Astrocyte of the cerebellum (primary cell): ENCODE data around the gene CDH4.

Experiments used
- DNase-seq: peaks from one replicate; pipeline ENCODE4 v3.0.0-alpha.2; 2011; ENCODE audit warnings: low read depth
- H3K4me3 ChIP-seq: 2 replicates; pipeline ENCODE4 v1.5.1; 2011; ENCODE audit warnings: mild to moderate bottlenecking, low read depth, low read length, moderate library complexity
- in situ Hi-C: cut with HindIII; loops from 2 replicates; pipeline ENCODE4 v1.10.0; 2017; ENCODE audit warnings: low sequenced_read_pairs
- TF ChIP-seq, protein P1 (sequence below): IDR thresholded peaks from 2 replicates; pipeline ENCODE4 v1.5.1; 2012; ENCODE audit warnings: low read length, low read depth, moderate library complexity, mild to moderate bottlenecking; ENCODE audit errors: missing control alignments

The CDH4 gene

GRCh38 chr20:61679473-61679872 is 427.4 kb downstream of the CDH4 start:
- H3K4me3 ChIP-seq: no peak overlapping the region
- TF ChIP-seq, protein P1, sequence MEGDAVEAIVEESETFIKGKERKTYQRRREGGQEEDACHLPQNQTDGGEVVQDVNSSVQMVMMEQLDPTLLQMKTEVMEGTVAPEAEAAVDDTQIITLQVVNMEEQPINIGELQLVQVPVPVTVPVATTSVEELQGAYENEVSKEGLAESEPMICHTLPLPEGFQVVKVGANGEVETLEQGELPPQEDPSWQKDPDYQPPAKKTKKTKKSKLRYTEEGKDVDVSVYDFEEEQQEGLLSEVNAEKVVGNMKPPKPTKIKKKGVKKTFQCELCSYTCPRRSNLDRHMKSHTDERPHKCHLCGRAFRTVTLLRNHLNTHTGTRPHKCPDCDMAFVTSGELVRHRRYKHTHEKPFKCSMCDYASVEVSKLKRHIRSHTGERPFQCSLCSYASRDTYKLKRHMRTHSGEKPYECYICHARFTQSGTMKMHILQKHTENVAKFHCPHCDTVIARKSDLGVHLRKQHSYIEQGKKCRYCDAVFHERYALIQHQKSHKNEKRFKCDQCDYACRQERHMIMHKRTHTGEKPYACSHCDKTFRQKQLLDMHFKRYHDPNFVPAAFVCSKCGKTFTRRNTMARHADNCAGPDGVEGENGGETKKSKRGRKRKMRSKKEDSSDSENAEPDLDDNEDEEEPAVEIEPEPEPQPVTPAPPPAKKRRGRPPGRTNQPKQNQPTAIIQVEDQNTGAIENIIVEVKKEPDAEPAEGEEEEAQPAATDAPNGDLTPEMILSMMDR: no peak
- in situ Hi-C loops: no loop called here
- no peak for DNase-seq

- in situ Hi-C loops: no loop called here
- TF ChIP-seq, protein P1: no peak
- H3K4me3 ChIP-seq: no peak overlapping the region
- DNase-seq: no peak
These were observed 428.0 kb downstream of the CDH4 start for GRCh38 chr20:61680096-61680495.

DNA sequence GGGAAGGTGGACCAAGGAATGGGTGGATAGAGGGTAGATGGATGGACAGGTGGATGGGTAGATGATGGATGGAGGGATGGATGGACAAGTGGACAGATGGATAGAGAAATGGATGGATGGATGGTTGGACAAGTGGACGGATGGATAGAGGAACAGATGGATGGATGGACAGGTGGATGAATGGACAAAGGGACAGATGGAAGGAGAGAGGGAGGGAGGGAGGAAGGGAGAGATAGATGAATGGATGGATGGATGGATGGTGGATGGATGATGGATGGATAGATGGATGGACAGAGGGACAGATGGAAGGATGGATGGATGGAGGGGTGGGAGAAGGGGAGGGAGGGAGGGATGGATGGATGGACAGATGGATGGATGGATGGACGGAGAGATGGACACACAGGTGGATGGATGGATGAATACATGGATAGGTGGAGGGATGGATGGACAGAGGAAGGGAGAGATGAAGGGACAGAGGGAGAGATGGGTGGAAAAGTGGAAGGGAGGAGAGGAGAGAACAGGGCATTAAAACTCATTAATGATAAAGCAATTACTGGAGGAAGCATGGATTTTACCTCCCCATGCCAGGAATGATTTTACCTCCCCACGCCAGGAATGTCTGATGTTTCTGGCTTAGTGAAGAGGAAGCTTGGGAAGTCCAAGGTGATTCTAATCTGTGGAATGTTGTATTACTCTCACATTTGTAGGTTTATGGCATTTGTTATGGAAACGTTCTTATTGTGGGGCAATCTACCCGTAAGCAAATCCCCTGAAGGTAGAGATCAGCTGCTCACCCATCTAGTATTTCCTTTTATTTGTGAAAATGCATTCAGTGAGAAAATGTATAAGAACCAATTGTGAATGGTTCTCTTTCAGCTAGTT is 430.3 kb downstream of the CDH4 start:
- in situ Hi-C loops: no loop called here
- DNase-seq: no peak
- H3K4me3 ChIP-seq: no peak overlapping the region
- TF ChIP-seq, protein P1: no peak

- no peak overlapping the region for H3K4me3 ChIP-seq
- TF ChIP-seq, protein P1: no peak
- in situ Hi-C loops: no loop called here
- no peak for DNase-seq
These were observed 431.1 kb downstream of the CDH4 start for GRCh38 chr20:61682996-61683681.

DNA sequence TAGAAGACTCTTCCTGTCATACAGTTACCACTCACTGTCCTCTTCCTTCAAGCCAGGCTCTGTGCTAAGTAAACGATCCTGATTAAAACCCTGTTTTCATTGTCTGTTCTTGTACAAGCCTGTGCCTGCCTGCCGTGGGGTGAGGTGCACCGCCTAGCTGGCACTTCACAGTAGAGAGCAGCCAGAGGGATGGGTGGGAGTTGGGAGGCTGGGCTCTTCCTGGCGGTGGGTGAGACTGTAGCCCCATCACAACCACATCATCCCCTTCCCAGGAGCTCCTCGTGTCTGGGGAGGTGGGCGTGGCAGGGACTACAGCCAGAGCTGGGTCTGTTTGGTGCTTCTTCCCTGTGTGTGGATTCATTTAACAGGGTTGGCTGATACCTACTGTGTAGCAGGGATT is 431.7 kb downstream of the CDH4 start:
- TF ChIP-seq, protein P1: no peak
- in situ Hi-C loops: no loop called here
- no peak overlapping the region for H3K4me3 ChIP-seq
- DNase-seq: no peak

DNA sequence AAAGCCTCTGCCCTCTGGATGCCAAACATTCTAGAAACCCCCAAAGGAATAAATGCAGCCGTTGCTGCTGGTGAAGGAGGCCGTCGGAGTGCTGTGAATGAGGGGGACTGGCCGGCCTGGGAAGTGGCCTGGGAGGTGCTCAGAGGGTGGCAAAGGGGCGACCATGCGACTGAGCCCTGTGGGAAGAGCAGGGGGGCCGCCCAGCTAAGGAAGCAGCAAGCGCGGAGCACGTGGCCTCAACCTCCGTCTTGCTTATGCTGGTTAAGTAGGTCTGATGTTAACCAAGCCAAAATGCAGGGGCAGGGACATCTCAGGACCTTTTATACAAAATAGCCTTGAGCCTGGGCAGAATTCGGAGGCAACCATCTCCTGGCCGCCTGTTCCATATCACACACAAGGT is 432.1 kb downstream of the CDH4 start:
- H3K4me3 ChIP-seq: no peak overlapping the region
- TF ChIP-seq, protein P1: no peak
- in situ Hi-C loops: no loop called here
- no peak for DNase-seq
